C4-2B (cell line): Measurements from ENCODE around the gene NOX4.

Source experiments
- CTCF ChIP-seq: fragments of 450-650 bp; conservative IDR thresholded peaks from 2 replicates; pipeline ENCODE4 v1.5.1; 2017; ENCODE audit warnings: mild to moderate bottlenecking
- ZFX ChIP-seq: fragments of 450-650 bp; IDR thresholded peaks from 2 replicates; pipeline ENCODE4 v1.6.1; 2017

- TF ChIP-seq CTCF (no peak), ZFX (no peak)
Measured at GRCh38 chr11:89421718-89422117, 69.5 kb downstream of the NOX4 start.
